ENCODE measurements around the gene CNTNAP2.

CNTNAP2 gene

GRCh38 chr7:146626912-146627311 is 510.3 kb downstream of the CNTNAP2 start:
- FAIRE-seq = no peak

DNA sequence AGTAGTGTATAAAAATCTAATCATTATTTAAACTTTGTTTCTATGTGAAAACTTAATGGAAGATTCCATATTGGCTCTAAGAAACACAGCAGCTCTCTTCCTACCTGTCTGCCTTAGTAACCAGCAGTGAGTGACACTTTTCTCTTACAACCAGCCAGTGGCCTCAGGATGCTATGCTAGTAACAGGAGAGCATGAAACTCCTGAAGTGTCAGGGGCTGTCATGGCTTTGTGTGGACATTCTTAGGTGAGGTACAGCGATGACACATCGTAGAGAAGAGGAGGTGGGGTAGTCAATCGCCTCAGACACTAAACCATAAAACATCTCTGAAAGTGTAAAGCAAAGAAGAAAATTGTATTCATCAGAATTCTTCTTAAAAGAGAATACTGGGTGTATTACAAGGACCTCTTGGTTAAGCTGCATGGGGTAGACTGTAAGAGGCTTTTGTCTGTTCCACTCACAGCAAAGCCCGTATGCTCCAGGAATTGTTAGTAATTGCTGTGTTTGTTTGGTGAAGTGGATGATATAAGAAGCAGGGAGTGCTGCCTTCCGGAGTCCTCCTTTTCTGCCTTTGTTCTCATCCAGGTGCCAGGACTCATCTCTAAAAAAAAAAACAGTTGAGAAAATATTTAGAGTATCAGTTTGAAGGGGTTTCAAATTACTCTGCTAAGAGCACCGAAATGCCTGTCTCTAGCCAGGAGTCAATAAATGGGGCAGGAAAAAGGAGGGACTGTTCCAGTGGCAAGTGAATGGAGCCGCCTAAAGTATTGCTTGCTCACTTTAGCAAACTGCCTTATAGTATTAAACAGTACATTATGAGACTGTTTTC is 518.8 kb downstream of the CNTNAP2 start:
- FAIRE-seq = no peak

- FAIRE-seq = no peak
These were observed 519.4 kb downstream of the CNTNAP2 start for GRCh38 chr7:146636033-146636356.

- FAIRE-seq = no peak
These were observed 520.0 kb downstream of the CNTNAP2 start for GRCh38 chr7:146636581-146636980.

GRCh38 chr7:146639291-146639690 is 522.7 kb downstream of the CNTNAP2 start:
- FAIRE-seq = no peak

- no peak for FAIRE-seq
These were observed 524.9 kb downstream of the CNTNAP2 start for GRCh38 chr7:146641491-146641890.

DNA sequence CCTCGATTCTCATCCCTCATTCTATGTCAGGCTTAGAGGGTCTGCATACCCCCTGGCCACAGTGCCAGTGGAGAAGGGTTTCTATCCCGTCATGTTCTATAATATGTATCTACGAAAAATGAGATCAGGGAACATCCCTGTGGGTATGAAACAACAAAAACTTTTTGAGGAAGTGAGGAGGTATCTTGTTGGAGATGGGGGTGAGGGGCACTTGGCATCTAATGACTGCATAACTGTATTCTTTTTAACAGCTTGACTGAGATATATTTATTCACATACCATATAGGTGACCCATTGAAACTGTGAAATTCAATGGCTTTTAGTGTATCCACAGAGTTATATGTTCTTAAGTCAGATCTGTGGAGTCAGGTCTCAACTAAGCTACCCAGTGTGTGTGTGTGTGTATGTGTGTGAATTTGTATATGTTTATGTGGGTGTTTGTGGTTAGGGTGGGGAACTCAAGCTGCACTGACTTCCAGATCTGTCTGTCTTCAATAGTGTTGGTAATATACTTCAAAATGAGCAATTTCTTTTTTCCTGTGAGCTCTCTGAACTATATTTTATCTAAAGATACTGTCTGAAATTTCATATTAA is 528.9 kb downstream of the CNTNAP2 start:
- FAIRE-seq = no peak

DNA sequence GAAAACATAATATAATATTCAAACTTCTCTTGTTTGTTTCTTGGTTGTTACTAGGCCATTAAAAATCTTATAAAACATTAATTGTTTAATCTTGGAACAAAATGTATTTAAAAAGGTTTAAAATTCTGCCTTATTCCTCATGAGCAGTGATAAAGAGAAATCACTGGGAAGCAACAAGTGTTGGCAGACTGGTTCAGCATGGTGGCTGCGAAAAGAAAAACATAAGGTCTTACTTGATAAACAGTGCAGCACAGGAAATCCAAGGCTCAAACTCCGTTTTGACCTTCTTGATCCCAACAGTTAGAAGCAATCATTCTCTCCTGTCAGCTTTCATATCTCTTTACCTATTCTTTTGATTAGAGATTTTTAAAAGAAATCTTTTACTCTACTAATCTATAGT is 530.8 kb downstream of the CNTNAP2 start:
- FAIRE-seq = no peak

- FAIRE-seq = no peak
These were observed 535.6 kb downstream of the CNTNAP2 start for GRCh38 chr7:146652176-146652575.

DNA sequence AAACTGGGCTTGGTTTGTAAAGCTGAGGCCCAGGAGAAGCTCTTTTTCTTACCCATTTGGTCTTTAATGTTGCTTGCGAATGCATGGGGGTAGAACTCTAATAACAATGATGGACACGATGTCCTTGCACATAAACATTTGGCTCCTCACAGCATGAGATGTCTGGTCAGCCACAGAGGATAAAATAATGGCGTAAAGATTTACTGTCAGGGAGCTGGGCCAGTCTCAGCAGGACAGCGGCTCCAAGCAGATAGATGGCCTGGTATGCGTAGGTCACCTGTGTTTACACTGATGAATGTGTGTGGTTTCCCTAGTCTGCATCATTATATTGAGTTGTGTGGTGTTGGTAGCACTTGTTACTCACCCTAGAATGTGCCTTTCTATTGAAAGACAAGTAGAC is 537.4 kb downstream of the CNTNAP2 start:
- no peak for FAIRE-seq

DNA sequence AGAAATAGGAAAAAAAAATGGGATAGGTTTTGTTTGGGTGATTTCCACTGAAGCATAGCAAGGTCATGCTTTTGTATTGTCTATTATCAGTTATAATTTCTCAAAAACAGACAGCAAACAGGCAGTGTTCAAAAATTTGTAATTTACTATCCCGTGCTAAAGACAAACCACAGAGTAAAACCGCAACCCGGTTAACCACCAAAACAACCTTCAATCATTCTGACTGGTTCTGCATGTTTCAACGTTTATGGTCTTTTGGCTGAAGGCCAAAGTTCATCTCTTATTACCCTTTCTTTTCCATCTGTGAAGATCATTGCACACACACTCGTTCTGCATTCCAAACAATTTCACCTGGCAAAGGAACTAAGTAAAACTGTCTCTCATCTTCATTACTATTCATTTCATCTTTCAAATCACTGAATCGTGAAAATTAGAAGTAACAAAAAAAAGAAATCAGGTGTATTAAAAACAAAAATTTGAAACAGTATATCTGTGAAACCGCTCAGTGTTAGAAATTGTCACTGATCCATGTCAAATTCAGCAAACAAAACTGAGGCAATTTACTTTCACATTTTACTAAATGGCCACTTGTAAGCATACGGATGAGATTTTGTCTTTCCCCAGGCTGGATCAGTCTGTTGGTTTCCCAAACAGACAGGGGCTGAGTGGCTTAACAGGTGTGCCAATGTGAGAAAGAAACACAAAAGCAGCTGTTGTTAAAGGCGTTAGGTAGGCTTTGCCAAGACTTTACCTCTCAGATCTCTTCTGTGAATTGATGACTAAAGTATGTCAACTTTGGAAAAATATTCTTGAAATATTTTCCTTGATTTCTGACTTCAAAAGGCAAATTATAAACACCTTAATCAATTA is 539.6 kb downstream of the CNTNAP2 start:
- FAIRE-seq = no peak

DNA sequence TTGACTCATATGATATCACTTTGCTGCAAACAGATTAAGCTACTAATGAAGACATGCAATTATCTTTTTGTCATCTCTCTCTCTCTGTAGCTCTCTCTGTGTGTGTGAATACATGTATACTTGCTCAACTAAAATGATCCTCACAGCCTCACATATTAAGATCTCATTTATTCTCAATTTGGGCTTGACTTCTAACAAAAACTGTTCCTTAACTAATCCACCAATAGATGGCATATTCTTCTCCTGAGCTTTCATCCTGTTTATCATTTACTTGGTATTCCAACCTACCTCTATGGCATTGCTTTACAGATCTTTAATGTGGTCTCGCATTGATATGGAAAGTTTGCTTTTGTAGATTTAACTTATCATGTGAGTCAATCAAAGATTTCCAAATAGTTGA is 540.4 kb downstream of the CNTNAP2 start:
- FAIRE-seq = no peak

- no peak for FAIRE-seq
These were observed 542.0 kb downstream of the CNTNAP2 start for GRCh38 chr7:146658604-146659003.

- no peak for FAIRE-seq
These were observed 543.1 kb downstream of the CNTNAP2 start for GRCh38 chr7:146659732-146660131.

DNA sequence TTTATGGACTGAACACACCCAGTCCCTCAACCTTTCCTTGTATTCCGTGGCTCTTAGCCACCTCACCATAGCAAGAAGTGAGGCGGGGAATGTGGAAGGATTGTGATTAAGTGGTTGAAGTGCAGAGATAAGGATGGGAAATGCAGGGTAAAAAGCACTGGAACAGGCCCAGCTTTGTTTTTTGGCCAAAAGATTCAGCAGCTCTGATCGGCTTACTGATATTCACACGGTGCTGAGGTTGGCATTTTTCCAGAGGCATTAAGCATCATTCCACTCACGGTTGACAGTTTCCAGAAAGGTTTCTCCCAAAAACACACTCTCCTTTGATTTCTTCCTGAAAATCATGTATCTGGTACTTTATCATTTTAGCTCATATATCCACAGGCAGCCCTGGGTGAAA is 544.2 kb downstream of the CNTNAP2 start:
- no peak for FAIRE-seq

DNA sequence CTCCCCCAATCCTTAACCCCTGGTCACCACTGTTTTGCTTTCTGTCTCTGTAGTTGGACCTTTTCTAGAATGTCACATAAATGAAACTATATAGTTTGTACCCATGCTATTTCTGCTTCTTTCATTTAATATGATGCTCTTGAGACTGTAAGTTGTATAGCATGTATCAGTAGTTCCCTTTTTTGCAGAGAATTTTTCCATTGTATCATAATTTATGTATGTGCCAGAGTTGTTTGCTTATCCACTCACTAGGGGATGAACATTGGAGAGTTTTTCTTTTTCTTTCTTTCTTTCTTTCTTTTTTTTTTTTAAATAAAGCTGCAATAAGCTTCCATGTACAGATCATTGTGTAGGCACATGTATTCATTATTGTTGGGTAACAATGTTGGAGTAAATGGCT is 544.8 kb downstream of the CNTNAP2 start:
- FAIRE-seq = no peak

- FAIRE-seq = no peak
These were observed 545.3 kb downstream of the CNTNAP2 start for GRCh38 chr7:146661929-146662328.

- no peak for FAIRE-seq
These were observed 548.4 kb downstream of the CNTNAP2 start for GRCh38 chr7:146665023-146665422.

DNA sequence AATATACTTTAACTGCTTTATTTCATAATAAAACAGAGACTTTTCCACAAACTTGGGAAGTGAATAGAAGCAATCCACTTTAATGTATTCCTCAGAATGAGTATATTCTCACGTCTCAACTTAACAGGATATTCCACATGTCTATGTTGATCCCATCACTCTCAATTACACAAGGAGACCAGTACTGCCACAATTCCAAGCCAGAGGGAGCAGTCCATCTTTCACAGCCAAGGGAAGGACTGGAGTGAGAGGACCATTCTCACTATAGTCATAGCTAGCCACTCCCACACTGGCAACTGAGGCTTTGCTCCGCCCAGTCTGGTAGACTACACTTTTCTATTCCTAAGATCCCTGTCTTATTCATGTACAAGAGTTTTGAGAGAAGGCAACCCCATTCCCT is 553.9 kb downstream of the CNTNAP2 start:
- no peak for FAIRE-seq

DNA sequence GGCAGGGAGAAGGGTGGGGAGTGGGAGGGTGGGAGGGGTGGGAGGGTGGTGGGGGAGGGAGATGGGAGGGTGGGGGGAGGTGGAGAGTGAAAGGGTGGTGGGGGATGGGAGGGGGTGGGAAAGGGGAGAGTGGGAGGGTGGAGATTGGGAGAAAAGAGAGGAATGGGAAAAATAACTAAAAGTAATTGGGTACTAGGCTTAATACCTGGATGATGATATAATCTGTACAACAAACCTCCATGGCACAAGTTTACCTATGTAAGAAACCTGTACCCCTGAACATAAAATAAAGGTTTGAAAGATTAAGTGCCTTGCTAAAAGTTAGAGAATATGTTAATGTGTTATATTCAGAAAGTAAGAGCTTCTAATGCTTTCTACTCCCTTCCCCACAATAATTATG is 564.9 kb downstream of the CNTNAP2 start:
- no peak for FAIRE-seq

DNA sequence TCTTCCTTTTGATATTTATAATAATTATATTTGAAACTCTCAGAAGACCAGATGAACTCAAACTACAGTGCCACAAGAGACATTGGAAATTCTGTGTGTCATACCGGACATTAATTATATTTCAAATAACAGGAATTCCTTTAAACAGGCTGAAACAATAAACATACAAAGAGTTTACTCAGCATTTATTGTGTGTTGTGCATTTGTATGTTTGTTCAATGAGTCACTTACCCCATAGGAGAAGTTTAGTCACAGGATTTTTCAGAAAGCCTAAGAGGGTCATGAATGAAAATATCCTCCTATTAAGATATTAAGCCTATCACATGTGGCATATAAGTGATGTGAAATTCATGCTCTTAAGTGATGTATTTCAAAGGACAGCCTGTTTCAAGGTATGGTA is 566.8 kb downstream of the CNTNAP2 start:
- FAIRE-seq = no peak

DNA sequence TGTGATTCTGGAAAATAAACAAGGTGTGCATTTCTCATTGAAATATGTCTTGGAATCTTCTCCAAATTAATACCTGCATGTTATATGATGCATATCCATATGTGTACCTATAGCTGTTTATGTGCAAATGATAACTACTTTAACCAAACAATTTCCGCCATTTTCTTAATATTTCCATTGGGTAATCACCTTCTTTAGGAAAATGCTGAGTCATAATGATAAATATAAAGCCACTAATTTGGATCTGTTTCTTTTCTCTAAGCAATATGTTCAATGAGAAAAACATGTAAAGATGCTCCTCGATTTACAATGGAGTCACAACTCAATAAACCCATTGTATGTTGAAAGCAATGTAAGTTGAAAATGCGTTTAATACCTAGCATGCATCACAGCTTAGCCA is 574.4 kb downstream of the CNTNAP2 start:
- FAIRE-seq = no peak

- no peak for FAIRE-seq
These were observed 582.5 kb downstream of the CNTNAP2 start for GRCh38 chr7:146698995-146699610.
